AG09309 (cell line): ENCODE data around the gene COG3.

Experiments
- DNase-seq: peaks from one replicate; pipeline ENCODE4 v3.0.0-alpha.2; 2010; ENCODE audit warnings: low read depth
- H3K4me3 ChIP-seq: 2 replicates; pipeline ENCODE4 v1.5.1; 2011; ENCODE audit warnings: mild to moderate bottlenecking, low read depth, low read length, moderate library complexity; ENCODE audit not compliant: control insufficient read depth
- CTCF ChIP-seq: IDR thresholded peaks from 2 replicates; pipeline ENCODE4 v1.5.1; 2011; ENCODE audit warnings: mild to moderate bottlenecking, low read depth, low read length, inconsistent platforms; ENCODE audit not compliant: insufficient read depth, control insufficient read depth; ENCODE audit errors: missing control alignments

Gene COG3

DNA sequence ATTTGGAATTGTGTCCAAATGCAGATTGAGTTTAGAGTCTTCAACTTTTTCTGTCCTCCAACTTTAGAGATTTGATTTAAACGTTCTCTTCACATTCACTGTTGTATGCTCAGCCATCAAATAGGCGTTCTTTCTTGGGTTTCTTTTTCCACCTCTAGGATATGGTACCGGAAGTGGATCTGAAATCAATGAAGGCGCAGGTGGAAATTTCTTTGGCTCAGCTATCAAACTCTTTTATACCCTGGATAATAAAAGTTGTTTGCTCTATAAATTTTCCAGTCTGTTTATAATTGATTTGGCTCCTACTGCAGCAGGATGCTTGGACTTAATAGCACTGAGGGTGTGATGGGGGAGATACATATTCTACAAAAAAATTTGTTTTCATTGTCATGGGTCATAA, 1.6 kb downstream of the COG3 start:
- DNase-seq: no peak
- H3K4me3 ChIP-seq: no peak overlapping the region
- TF ChIP-seq CTCF: no peak

DNA sequence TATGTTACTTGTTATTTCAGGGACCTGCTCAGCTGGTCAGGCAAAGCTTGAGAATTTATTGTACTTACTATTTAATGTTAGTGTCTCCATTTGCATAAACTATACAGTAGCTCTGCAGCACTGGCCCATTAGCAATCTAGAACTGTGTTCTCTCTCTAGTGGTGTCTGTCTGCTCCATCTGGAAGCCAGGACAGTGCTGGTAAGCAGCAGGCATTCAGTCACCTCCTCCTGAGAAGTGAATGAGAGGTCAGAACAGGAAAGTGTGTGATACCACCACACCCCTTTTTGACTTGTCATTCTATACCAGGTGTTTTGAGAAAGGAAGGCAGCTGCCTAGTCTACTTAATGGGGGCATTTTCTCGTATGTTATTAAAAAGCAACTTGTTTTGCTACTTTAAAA, 3.9 kb downstream of the COG3 start:
- no peak overlapping the region for H3K4me3 ChIP-seq
- TF ChIP-seq CTCF: no peak
- DNase-seq: no peak

- TF ChIP-seq CTCF: no peak
- no peak for DNase-seq
- H3K4me3 ChIP-seq: no peak overlapping the region
Measured at GRCh38 chr13:45472171-45472705, 7.5 kb downstream of the COG3 start.

- H3K4me3 ChIP-seq: no peak overlapping the region
- TF ChIP-seq CTCF: no peak
- DNase-seq: no peak
Measured at GRCh38 chr13:45473627-45474026, 8.9 kb downstream of the COG3 start.

DNA sequence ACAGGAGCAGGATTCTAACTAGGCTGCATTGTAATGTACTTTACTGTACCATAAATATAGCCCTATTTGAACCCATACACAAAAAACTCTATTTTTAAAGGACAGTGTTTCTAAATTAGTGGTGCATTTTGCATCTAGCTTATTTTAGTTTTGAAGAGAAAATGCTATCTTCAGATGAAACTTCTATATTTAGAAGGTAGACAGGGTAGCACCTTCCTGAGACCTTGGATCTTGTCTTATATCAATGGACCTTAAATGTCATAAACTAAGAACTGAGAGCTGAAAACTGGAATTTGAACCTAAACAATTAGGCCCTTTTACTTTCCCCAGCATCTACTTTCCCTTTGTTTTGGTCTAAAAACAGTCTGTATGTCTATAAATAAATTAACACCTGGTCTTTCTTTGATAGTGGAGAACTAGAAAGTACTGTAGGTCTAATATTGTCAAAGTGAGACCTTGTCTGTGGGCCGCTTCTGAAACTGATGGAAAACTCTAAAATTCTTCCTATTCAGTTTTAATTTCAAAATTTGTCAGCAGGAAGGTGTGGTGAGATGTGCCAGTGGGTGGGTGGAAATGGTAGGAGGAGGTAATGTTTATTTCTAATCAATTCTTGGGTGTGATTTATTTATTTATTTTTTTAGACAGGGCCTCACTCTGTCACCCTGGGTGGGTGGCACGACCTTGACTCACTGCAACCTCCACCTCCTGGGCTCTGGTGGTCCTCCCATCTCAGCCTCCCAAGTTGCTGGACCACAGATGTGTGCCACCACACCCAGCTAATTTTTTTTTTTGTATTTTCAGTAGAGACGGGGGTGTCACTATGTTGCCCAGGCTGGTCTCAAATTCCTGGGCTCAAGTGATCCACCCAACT, 10.1 kb downstream of the COG3 start:
- DNase-seq: no peak
- H3K4me3 ChIP-seq: no peak overlapping the region
- TF ChIP-seq CTCF: no peak

DNA sequence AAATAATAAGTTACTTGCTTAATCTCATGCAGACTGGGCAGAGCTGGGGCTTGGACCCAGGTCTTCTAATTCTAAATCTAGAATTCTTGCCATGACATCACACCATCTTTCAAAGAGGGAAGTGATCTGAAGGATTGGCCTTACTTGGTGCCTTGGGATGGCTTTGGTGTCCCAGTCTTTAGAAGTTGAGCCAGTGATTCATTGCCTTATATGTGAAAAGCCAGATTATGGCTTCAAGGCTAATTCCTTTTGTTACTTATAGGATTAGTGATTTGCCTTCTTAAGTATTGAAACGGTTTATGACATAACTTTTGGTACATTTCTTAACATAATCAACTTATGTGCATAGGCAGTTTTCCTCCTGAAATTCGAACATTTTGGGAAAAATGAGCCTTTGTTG, 14.9 kb downstream of the COG3 start:
- no peak for DNase-seq
- TF ChIP-seq CTCF: no peak
- H3K4me3 ChIP-seq: no peak overlapping the region
